ENCODE data around the gene TDRD15.

Gene TDRD15

DNA sequence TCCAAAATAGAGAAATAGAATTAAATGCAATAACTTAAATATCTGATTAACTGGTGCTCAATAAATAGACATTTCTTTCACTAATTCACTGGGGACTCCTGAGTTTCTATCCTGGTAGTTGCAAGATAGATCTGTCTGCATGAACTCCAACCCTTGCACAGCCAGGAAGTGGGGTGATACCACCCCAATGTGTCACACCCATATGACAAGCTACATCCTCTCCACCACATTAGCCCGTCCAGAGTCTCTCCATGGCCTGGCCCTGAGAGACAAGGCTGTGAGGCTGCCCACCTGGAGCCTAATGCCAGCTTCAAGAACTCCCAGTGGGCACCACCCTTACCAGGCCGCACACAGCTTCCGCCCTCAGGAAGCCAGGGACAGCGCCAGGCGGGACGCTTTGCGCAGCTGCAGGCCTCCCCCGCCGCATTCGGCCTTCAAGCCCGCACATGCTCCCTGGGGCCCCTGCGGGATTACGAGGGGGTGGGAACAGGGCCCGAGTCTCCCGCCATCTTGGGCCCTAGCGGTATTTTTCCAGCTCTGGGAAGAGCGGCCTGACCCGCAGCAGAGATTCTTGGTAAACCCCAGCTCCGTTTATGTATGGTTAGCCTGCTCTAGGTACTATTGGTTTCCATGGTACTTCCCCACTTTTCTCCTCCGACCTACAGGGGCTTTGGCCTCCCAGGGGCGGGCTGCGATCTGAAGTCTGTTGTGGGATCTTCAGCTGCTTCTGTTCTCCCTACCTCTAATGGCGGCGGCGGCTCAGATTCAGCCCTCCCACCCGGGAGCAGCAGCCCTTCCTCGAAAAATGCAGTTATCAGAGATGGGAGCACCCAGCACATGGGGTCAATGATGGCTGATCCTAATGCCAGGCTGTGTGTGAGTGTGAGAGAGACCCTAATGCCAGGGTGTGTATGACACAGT lies at the start of gene TDRD15:
TSS of gene TDRD15 (plus strand) at position 496 of the 921 bp plus-strand sequence. CDS start 13,500 bp downstream, outside the sequence.
- H3K4me3 ChIP-seq, result no peak within 1 kb of the TSS
- TF ChIP-seq, protein P1, sequence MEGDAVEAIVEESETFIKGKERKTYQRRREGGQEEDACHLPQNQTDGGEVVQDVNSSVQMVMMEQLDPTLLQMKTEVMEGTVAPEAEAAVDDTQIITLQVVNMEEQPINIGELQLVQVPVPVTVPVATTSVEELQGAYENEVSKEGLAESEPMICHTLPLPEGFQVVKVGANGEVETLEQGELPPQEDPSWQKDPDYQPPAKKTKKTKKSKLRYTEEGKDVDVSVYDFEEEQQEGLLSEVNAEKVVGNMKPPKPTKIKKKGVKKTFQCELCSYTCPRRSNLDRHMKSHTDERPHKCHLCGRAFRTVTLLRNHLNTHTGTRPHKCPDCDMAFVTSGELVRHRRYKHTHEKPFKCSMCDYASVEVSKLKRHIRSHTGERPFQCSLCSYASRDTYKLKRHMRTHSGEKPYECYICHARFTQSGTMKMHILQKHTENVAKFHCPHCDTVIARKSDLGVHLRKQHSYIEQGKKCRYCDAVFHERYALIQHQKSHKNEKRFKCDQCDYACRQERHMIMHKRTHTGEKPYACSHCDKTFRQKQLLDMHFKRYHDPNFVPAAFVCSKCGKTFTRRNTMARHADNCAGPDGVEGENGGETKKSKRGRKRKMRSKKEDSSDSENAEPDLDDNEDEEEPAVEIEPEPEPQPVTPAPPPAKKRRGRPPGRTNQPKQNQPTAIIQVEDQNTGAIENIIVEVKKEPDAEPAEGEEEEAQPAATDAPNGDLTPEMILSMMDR (IDR thresholded peaks at IDR 0.05), result no peak
- no peak for DNase-seq (ENCODE audit: low spot score)
- H3K27ac ChIP-seq, result no peak within 1 kb of the TSS

DNA sequence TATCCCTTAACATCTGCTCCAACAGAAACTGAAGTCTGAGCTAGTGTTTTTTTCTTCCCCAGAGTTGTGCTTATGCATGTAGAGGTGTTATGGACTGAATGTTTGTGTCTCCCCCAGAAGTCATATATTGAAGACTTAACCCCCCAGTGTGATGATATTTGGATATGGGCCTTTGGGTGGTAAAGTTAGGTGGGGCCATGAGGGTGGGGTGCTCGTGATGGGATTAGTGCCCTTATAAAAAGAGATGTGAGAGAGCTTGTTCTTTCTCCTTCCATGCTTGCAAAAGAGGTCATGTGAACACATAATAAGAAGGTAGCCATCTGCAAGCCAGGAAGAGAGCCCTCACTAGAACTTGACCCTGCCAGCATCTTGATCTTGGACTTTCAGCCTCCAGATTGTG lies 45.5 kb upstream of the TDRD15 start:
- DNase-seq (ENCODE audit: low spot score), result no peak
- H3K27ac ChIP-seq, result no peak overlapping the region
- no peak overlapping the region for H3K4me3 ChIP-seq
- TF ChIP-seq, protein P1 (IDR thresholded peaks at IDR 0.05), result no peak

DNA sequence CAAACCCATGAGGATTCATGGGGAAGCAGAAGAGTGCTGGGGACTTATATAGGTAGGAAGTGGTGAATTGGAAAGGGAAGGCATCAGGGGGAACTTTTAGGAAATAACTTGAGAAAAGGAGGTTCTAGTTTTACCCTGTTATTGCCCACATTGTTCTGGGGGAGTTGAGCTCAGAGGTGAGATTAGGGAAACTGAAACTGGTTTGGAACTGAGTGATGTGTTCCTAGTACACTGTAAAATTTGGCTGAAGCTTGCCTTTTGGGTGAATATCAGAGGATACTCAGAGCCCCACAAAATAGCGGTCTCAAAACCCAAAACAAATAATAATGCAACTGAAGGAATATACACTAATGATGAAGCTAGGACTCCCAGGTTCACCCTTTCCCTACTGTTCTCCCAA lies 40.3 kb upstream of the TDRD15 start:
- Histone ChIP-seq H3K4me3 (no peak overlapping the region), H3K27ac (no peak overlapping the region)
- no peak for DNase-seq (ENCODE audit: low spot score)
- TF ChIP-seq, protein P1 (IDR thresholded peaks at IDR 0.05), result no peak

DNA sequence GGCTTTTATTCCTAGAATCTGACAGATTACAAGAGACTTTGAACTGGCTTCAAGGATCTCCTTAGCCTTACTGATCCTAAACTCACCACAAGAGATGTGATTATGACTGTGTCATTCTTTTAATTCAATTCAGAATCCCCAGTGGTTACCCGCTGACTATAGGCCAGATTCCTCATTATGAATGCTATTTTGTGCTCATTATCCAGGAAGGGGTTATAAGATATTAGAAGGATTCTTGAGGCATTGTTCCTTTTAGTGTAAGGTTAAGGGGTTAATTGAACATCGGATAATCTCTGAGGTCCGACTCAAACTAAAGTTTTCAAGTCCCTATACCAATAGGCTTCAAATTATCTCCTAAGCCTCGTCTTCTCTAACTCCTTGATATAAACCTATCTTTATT lies 39.4 kb upstream of the TDRD15 start:
- DNase-seq (ENCODE audit: low spot score), result no peak
- TF ChIP-seq, protein P1 (IDR thresholded peaks at IDR 0.05), result no peak
- Histone ChIP-seq H3K27ac (no peak overlapping the region), H3K4me3 (no peak overlapping the region)

DNA sequence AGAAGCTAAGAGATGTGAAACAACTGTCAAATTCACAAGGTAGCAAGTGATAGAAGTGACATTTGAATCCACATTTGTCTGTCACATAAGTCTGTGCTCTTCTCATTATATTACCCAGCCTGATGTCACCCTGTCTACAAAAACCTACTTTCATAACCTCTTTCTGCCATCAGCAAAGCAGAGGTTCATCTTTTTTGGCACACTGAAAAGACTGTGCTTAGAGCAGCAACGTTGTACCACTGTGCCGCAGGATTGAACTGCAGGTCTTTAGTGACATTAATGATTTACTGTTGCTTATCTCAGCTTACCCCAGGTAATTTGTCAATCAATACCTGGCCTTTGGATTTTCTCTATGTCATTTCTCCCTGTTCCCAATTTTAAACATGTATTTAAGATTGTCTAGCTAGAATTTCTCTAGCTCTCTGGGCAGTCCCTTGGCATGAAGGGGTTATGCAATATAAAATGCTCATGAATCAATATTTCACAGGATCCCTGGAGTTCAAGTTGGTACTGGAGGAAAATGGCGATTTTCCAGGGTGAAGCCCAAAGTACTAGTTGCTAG lies 31.4 kb upstream of the TDRD15 start:
- TF ChIP-seq, protein P1 (IDR thresholded peaks at IDR 0.05), result no peak

DNA sequence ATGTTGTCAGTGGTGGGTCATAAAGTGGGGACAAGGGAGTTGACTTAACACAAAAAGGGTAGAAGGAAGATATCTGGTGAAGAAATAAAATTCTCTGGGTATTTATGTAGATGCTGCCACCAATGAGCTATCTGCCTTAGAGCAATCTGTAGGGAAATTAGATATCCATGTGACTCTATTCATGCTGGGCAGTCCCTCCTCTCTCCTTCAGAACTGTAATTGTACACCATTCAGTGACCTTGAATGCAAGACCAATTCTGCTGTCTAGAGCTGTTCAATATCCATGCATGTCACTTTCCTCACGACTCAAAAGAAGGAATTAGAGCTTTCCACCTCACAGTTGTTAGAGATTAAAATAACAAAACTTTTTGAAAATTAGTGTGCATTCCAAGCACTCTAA lies 28.6 kb upstream of the TDRD15 start:
- DNase-seq (ENCODE audit: low spot score), result no peak
- TF ChIP-seq, protein P1 (IDR thresholded peaks at IDR 0.05), result no peak
- H3K27ac ChIP-seq, result no peak overlapping the region
- no peak overlapping the region for H3K4me3 ChIP-seq

More for the DNA sequence above, 31.4 kb upstream of the TDRD15 start:
- H3K4me3 ChIP-seq, result no peak overlapping the region
- no peak for DNase-seq (ENCODE audit: low spot score)
- no peak overlapping the region for H3K27ac ChIP-seq

Data from coronary artery (tissue), 2 donors.